Breast epithelium (tissue), 3 donors: ENCODE measurements around the gene DGKB.

Source experiments
- CTCF ChIP-seq, 3 donors: fragments of 450-650 bp; IDR thresholded peaks; one replicate each; pipeline ENCODE4 v1.5.1; 2016 to 2017; ENCODE audit warnings: antibody characterized with exemption in 3 of 3, mild to moderate bottlenecking in 3 of 3, moderate library complexity in 3 of 3
- POLR2A ChIP-seq: fragments of 450-650 bp; IDR thresholded peaks from one replicate; pipeline ENCODE4 v1.6.1; 2016; ENCODE audit warnings: antibody characterized with exemption, mild to moderate bottlenecking, moderate library complexity
- POLR2AphosphoS5 ChIP-seq, 3 donors: sonication (generic); formaldehyde crosslinking; IDR thresholded peaks; one replicate each; pipeline ENCODE4 v1.6.1; 2017; ENCODE audit warnings: antibody characterized with exemption in 3 of 3

- TF ChIP-seq CTCF (IDR thresholded peaks at IDR 0.05) (no peak), POLR2AphosphoS5 (IDR thresholded peaks at IDR 0.05) (no peak), POLR2A (no peak)
Measured at GRCh38 chr7:14505906-14506305, 396.6 kb downstream of the DGKB start.
